Osteoblast (primary cell): Measurements from ENCODE around the gene F13A1. TPM values are rescaled to one million over a fixed set of nuclear protein-coding genes. Genes with fewer than 3 reads are reported as not detected.
A peak's percentile ranks its signal among the peaks of the same experiment; 100 is the strongest.

Experiments
- DNase-seq: peaks from one replicate; pipeline ENCODE4 v3.0.0; 2011; ENCODE audit warnings: low spot score, mixed read lengths; ENCODE audit not compliant: insufficient read length; ENCODE audit errors: missing footprints
- H2AFZ ChIP-seq: 2 replicates; pipeline ENCODE4 v1.6.0; 2011; ENCODE audit warnings: mild to moderate bottlenecking, low read length
- H3K27ac ChIP-seq: 2 replicates; pipeline ENCODE4 v1.5.1; 2011; ENCODE audit warnings: mild to moderate bottlenecking, low read depth, low read length, moderate library complexity
- H3K27me3 ChIP-seq: 2 replicates; pipeline ENCODE4 v1.6.0; 2012; ENCODE audit warnings: mild to moderate bottlenecking, control low read depth, inconsistent platforms, low read length, moderate library complexity; ENCODE audit not compliant: insufficient read depth
- H3K36me3 ChIP-seq: 2 replicates; pipeline ENCODE4 v1.5.1; 2011; ENCODE audit warnings: mild to moderate bottlenecking, low read length, control low read depth, moderate library complexity; ENCODE audit not compliant: insufficient read depth
- H3K4me1 ChIP-seq: 2 replicates; pipeline ENCODE4 v1.5.1; 2011; ENCODE audit warnings: mild to moderate bottlenecking, low read length, control low read depth, moderate library complexity; ENCODE audit not compliant: insufficient read depth
- H3K4me2 ChIP-seq: 2 replicates; pipeline ENCODE4 v1.6.0; 2011; ENCODE audit warnings: mild to moderate bottlenecking, low read length; ENCODE audit not compliant: insufficient read depth
- H3K4me3 ChIP-seq: fragments of 200-600 bp; sonication (generic); 3 replicates; pipeline ENCODE4 v1.5.1; 2012; ENCODE audit warnings: mild to moderate bottlenecking, low read length, inconsistent platforms; ENCODE audit not compliant: insufficient read depth
- H3K79me2 ChIP-seq: 2 replicates; pipeline ENCODE4 v1.6.0; 2012; ENCODE audit warnings: mild to moderate bottlenecking, low read length, control low read depth, inconsistent platforms; ENCODE audit not compliant: insufficient read depth
- H3K9me3 ChIP-seq: 2 replicates; pipeline ENCODE4 v1.5.1; 2011; ENCODE audit warnings: low read depth, low read length, control low read depth
- H4K20me1 ChIP-seq: 2 replicates; pipeline ENCODE4 v1.6.0; 2012; ENCODE audit warnings: mild to moderate bottlenecking, low read length, control low read depth; ENCODE audit not compliant: insufficient read depth
- total RNA-seq: library from RNA; depleted of rRNA; stranded (reverse); fragments of >200 nt; gene quantifications from 2 replicates; pipeline ENCODE4 v1.2.3, GENCODE V29; 2012
- TF ChIP-seq, protein P1 (sequence below): IDR thresholded peaks from 2 replicates; pipeline ENCODE4 v1.5.1; 2011; ENCODE audit warnings: mild to moderate bottlenecking, low read depth, low read length, moderate library complexity; ENCODE audit errors: extremely low read depth

Gene F13A1
- total RNA-seq, 1 donor = under 0.01 TPM

DNA sequence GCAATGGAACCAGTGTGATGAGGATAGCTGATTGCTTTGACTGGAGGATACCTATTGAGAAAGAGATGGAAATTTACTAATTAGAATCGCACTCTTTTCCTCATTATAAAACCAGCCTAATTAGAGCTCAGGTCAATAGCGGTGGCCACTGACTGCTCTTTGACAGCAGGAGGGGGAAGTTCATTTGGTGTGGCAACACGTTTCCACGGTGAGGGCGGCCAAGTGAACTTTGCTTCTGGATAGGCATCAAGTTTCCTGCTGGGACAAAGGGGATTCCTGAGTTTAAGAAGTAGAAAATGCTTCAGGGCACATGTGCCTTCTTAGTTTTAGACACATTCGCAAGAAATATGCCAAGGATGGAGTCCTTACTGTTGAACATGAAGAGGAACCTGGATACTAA, 168.4 kb downstream of the F13A1 start:
- no peak for DNase-seq
- H3K27me3 ChIP-seq = no peaks in the 10 kb centered on the region
- TF ChIP-seq, protein P1, sequence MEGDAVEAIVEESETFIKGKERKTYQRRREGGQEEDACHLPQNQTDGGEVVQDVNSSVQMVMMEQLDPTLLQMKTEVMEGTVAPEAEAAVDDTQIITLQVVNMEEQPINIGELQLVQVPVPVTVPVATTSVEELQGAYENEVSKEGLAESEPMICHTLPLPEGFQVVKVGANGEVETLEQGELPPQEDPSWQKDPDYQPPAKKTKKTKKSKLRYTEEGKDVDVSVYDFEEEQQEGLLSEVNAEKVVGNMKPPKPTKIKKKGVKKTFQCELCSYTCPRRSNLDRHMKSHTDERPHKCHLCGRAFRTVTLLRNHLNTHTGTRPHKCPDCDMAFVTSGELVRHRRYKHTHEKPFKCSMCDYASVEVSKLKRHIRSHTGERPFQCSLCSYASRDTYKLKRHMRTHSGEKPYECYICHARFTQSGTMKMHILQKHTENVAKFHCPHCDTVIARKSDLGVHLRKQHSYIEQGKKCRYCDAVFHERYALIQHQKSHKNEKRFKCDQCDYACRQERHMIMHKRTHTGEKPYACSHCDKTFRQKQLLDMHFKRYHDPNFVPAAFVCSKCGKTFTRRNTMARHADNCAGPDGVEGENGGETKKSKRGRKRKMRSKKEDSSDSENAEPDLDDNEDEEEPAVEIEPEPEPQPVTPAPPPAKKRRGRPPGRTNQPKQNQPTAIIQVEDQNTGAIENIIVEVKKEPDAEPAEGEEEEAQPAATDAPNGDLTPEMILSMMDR = no peak

DNA sequence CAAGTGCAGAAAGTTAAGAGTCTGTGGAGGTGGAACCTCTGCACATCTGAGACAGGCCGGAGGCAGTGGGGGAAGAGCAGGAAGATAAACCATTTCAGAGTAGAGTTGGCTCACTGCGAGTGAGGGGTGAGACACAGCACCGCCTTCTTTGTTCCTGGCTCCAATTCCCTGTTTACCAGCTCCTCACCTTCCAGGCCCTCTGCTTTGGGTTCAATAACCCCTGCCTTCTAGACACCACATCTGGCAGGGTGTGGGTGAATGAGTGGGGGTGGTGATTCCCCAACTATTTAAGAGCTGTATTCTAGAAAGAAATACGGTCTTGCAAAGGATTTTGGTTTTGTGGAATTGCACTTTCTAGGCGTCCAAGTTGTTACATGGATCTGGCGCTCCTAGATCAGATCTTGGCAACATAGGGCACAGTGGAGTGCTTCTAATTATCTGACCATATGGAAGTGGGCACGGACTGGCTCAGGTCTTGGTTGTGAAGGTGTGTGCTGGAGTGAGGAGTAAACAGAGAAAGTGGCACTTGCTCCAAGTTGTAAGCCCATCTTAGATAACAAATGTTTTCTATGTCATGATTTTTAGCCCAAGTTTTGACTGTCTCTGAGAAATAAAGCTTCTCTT, 172.2 kb downstream of the F13A1 start:
- Histone ChIP-seq H3K27me3 (no peaks in the 10 kb centered on the region), H3K9me3 (no peaks in the 10 kb centered on the region), H3K36me3 (no peaks in the 10 kb centered on the region), H3K27ac (no peak overlapping the region), H3K79me2 (no peaks in the 10 kb centered on the region), H2AFZ (no peak overlapping the region), H4K20me1 (no peaks in the 10 kb centered on the region), H3K4me1 (no peaks in the 10 kb centered on the region), H3K4me3 (no peak overlapping the region), H3K4me2 (no peak overlapping the region)
- TF ChIP-seq, protein P1 = no peak
- DNase-seq = peak; percentile 8

More for the DNA sequence above, 168.4 kb downstream of the F13A1 start:
- Histone ChIP-seq H3K4me1 (no peaks in the 10 kb centered on the region), H3K27ac (no peak overlapping the region), H3K36me3 (no peaks in the 10 kb centered on the region), H3K79me2 (no peaks in the 10 kb centered on the region), H3K9me3 (no peaks in the 10 kb centered on the region), H3K4me2 (no peak overlapping the region), H3K4me3 (no peak overlapping the region), H2AFZ (no peak overlapping the region), H4K20me1 (no peaks in the 10 kb centered on the region)

DNA sequence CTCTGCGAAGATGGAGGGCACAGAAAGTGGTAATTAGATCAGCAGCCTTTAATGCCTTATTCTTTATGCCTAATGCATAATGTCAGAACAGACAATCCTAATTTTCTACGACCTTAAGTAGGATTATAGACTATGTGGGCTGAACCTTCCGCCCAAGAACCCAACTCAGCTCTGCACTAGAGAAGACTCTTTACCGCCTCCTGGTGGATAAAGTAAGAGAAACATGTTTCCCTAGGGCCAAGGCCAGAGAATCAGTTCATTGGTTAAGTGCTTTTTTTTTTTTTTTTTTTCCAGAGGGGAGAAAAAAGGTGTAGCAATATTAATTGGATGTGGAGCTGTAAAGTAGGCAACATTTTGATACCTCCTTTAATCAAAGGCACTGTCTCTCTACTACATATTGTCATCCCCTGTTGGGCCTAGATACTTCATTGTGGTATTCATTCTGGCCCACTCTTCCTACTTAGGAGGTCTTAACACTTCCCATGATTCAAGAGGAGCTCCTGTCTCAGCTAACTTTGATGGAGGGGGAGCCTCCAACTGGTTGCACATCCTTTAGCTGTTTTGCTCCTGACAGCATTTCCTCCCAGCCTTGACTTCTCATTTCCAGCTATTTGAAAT, 188.9 kb downstream of the F13A1 start:
- Histone ChIP-seq H3K4me2 (no peak overlapping the region), H4K20me1 (no peaks in the 10 kb centered on the region), H3K36me3 (no peaks in the 10 kb centered on the region), H2AFZ (no peak overlapping the region), H3K27me3 (no peaks in the 10 kb centered on the region), H3K27ac (no peak overlapping the region), H3K4me3 (no peak overlapping the region), H3K79me2 (no peaks in the 10 kb centered on the region), H3K9me3 (no peaks in the 10 kb centered on the region), H3K4me1 (no peaks in the 10 kb centered on the region)
- DNase-seq = peak; percentile 59
- TF ChIP-seq, protein P1 = peak; percentile 37

- no peaks in the 10 kb centered on the region for H3K79me2 ChIP-seq
- H4K20me1 ChIP-seq = no peaks in the 10 kb centered on the region
- H3K27ac ChIP-seq = no peak overlapping the region
- H3K4me2 ChIP-seq = no peak overlapping the region
- no peaks in the 10 kb centered on the region for H3K4me1 ChIP-seq
- no peak for DNase-seq
- TF ChIP-seq, protein P1 = no peak
- no peaks in the 10 kb centered on the region for H3K27me3 ChIP-seq
- no peak overlapping the region for H2AFZ ChIP-seq
- H3K36me3 ChIP-seq = no peaks in the 10 kb centered on the region
- no peak overlapping the region for H3K4me3 ChIP-seq
- no peaks in the 10 kb centered on the region for H3K9me3 ChIP-seq
These were observed 195.0 kb downstream of the F13A1 start for GRCh38 chr6:6125495-6125894.
